GM21360 (cell line): Measurements from ENCODE around the gene LPP.

ENCODE experiments used
- ATAC-seq: cut with Tn5 transposase; IDR thresholded peaks from one replicate; pipeline ENCODE4 v1.9.1; 2021; ENCODE audit warnings: mild to moderate bottlenecking, moderate library complexity; ENCODE audit not compliant: unreplicated experiment

Gene LPP

GRCh38 chr3:188295876-188296275 is 141.9 kb downstream of the LPP start:
- ATAC-seq, result no peak

GRCh38 chr3:188296761-188297612 is 143.0 kb downstream of the LPP start:
- ATAC-seq, result no peak

DNA sequence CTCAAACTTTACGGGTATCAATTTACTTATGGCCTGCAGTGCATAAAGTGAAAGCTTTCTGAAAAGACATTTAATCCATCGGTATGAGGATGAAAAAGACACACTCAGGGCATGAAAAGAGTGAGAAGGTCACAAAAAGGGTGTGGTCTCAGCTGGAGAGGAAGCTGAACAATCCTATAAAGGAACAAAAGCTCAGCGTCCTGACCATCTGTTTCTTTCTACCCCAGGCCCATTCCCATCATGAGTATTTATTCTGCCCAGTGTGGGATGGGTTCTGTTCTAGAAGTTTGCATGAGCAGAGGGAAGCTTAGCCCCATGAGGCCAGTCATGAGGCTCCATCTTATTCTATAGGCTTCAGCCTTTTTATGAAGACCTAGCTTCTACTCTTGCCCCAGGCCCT is 144.6 kb downstream of the LPP start:
- ATAC-seq, result no peak

DNA sequence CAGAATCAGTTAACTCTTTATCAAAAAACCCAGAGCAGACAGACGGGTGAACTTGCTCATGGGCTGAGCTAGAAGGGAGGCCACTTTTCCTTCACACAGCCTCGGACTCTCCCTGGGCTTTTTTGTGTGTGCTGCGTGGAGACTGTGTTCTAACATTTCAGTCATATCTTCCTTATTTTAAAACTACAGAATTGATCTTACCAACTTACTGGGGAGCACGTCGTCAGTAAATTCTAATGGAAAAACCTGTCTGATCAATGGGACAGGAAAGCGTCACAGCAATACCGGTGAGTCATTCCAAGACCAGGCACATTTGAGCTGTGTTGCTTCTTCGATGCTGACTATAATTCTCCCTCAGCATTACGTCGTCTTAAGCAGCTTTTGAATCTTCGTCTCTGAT is 145.1 kb downstream of the LPP start:
- ATAC-seq, result no peak

DNA sequence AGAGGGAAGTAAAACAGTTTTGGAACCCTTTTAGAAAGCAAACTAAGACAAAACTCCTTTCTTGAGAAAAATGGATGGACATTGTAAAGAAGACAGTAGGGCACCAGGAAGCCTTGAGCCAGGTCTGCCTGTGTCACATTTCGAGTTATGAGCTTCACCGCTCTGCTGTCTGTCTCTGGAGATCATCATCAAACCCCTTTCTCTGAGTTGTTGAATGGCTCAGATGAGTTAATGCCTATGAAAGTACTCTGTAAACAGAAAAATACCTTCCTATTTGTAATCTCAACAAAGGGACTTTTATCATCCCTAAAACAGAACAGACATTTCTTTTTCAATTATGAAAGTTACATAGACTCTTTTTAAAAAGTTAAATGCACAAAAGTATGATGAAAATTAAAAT is 145.8 kb downstream of the LPP start:
- no peak for ATAC-seq

GRCh38 chr3:188301147-188301546 is 147.2 kb downstream of the LPP start:
- no peak for ATAC-seq

DNA sequence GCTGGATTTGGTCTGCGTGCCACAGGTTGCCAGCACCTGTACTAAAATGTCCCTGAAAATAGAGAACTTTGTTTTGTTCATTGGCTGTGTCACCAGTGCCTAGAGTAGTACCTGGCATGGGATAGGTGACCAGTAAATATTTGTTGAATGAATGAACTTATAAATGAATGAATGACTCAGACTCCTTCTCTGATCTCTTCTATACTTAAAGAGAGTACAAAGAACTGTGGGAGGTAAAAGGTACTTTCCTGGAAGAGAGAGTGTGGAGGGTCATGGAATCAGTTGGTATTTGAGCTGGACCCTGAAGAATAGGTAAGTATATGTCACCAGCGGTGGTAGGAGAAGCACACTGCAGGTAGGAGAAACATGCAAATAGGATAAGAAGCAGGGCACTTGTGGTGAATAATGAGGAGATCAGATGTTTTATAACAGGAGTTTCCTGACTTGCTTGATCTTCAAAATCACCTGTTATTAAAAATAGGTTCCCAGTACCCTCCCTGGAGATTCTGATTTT is 149.4 kb downstream of the LPP start:
- ATAC-seq, result no peak

DNA sequence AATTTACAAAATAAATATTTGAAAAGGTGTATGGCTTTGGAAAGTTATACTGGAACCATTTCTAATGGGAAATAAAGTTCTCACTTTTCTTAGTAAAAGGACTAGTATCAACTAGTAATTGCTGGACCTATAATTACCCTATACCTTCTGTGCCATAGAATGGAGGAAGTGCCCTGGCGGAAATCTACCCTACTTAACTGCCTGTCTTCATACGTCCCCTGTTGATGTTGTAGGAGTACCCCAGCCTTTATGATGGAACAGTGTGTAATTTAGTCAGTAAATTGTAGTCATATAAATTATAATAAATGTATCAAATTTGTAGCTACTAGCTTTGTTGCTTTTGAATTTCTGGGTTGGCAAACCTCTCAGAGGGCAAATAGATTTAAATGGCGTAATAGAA is 149.9 kb downstream of the LPP start:
- ATAC-seq, result no peak

- ATAC-seq, result no peak
These were observed 150.5 kb downstream of the LPP start for GRCh38 chr3:188304501-188304900.

GRCh38 chr3:188305220-188305619 is 151.3 kb downstream of the LPP start:
- ATAC-seq, result no peak

- ATAC-seq, result no peak
These were observed 152.6 kb downstream of the LPP start for GRCh38 chr3:188306435-188307005.

DNA sequence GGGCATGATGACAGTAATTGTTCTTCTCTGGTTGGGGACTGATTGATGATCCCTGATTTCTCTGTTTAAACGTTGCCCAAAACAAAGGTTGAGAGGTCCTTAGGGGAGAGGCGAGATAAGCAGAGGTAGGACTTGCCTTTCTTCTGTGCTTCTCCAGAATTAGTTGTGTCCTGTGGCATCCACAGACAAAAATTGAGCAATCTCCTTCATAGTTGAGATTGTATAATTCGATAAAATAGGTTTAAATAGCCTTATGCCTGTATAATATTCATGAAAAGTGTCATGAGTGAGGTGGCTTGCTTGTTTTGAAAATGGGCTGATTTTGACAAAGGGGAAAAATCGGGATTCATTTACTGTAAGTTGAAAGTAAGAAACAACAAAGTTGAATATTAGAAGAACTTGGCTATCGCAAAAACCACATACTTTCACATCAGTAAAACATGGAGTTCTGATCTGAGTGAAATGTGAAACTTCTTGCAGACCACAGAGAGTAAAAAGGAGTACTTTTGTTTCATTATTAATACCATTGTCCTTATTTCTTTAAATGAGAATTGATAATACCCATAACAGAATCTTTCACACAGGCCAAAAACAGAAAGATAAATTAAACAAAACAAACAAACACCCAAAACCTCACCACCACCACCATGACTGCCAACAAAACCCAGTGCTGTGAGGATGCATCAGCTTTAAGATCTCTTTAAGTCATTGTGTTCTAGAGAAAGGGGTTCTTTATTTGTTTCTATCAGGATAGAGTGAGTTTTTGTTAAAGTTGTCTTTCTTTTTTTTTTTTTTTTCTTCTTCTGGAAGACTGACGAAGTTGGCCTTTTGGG is 155.7 kb downstream of the LPP start:
- ATAC-seq, result peak; percentile 97

DNA sequence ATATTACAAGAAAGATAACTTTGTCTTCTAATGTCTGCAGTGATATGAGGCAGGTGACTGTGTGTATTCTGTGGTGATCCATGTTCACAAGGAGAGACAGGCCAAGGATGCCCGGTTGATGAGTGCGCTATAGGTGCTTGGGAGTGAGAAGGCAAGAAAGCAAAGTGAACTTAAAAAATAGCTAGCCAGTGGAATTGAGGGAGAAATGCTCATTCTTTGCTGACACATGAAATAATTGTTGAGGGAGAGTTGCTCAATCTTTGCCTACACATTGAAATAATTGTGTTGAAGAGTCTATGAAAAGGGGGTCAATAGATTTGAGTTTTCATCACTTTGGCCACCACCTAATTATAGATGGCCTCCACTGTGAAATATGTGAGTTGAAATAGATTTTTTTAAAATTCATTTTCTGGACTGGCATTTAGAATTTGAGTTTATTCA is 156.3 kb downstream of the LPP start:
- no peak for ATAC-seq

GRCh38 chr3:188315553-188315952 is 161.6 kb downstream of the LPP start:
- no peak for ATAC-seq

DNA sequence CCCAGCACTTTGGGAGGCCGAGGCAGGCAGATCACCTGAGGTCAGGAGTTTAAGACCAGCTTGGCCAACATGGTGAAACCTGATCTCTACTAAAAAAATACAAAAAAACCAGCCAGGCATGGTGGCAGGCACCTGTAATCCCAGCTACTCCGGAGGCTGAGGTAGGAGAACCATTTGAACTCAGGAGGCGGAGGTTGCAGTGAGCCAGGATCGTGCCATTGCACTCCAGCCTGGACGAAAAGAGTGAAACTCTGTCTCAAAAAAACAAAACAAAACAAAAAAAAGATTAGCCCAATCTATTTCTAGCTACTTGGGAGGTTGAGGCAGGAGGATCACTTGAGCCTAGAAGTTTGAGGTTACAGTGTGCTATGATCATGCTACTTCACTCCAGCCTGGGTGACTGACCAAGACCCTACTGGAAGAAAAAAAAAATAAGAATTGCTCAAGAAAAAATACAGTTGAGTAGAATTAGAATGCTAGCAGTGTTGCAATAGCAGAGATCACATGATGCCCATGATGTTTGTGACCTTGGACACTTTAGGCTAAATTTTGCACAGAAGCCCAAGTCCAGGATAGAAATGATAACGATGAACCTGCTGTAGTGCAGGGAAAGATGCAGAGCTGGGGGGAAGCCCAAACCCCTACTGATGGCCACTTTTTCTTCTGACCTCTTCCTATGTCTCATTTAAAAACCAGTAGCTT is 162.2 kb downstream of the LPP start:
- ATAC-seq, result no peak

DNA sequence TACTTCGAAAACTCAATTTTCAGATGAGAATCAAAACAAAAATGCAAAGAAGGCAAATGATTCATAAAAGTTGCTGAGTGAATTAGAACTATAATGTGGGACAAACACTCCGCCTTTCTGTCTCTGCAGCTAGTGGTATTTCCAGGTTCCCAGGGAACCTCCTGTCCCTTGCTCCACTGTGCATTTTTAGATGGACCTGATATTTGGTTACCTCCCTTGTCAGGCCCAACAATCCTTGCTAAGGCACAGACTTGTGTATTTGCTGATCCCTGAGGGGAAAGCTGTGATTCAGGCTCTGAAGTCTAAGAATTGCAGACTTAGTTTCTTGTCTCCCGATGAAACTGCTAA is 162.7 kb downstream of the LPP start:
- no peak for ATAC-seq

DNA sequence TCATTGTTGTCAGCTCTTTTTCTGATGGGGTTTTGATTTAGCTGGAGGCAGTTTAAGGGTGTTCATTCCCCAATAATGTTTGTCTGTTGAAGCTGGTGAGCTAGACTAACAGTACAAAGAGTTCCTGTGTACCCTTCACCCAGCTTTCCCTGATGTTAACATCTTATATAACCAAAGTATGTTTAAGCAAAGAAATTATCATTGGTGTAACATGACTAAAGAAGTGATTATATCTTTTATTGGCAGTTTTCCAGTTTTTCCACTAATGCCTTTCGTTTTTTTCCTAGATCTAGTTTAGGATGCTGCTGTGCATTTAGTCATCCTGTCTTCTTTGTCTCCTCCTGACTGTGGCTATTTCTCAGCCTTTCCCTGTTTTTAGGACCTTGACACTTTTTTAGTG is 165.6 kb downstream of the LPP start:
- no peak for ATAC-seq

- no peak for ATAC-seq
These were observed 166.8 kb downstream of the LPP start for GRCh38 chr3:188320757-188321156.

DNA sequence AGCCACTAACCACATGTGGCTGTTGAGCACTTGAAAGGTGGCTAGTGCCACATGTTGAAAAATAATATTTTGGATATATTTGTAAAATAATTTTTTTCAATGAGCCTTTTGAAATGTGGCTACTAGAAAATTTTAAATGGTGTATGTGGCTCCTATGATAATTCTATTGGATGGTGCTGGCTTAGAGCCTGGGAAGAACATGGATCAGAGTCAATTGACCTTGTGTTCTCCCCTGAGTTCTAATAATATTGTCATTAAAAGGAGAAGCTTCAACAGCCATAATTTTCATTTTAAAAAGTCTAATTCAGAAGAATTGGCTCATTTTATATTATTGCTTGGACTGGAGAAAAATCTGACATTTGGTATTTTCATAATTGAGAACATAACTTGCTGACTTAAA is 167.3 kb downstream of the LPP start:
- ATAC-seq, result no peak

DNA sequence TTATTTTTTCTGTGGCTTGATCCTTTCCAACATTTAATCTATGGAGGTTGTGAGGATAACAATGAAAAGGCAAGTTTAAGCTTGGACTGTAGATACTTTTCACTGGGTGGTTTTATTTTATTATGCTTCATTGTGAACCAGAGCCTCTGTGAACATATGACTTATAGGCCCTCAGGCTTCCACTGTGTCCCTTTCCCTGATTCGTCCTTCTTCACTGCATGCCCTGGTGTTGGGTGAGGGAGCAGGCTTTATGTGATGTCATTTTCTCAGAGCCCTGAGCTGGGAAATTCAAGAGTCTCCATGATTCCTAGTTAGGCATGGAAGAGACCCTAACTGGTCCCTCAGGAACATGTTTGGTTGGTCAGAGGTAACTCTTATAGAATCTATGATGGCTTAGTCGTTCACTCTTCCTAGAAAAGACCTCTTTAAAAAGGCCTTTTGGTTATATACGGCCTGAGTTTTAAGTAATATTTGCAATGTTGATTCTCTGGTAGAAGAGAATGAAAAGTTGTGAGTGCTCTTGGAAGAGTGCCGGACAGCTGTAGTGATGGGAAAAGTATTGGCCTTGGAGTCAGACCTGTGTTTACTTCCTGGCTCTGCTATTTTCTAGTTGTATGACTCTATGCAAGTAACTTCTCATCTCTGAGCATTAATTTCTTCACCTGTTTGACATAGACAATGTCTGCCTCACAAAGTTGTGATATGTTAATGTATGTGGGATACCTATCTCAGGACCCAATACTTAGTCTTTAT is 168.4 kb downstream of the LPP start:
- ATAC-seq, result no peak
